ENCODE data around the gene NRIP1. TPM values are rescaled to one million over a fixed set of nuclear protein-coding genes. Genes with fewer than 3 reads are reported as not detected.

Gene NRIP1
- total RNA-seq, 1 donor from 2014 or later, result 104 TPM

DNA sequence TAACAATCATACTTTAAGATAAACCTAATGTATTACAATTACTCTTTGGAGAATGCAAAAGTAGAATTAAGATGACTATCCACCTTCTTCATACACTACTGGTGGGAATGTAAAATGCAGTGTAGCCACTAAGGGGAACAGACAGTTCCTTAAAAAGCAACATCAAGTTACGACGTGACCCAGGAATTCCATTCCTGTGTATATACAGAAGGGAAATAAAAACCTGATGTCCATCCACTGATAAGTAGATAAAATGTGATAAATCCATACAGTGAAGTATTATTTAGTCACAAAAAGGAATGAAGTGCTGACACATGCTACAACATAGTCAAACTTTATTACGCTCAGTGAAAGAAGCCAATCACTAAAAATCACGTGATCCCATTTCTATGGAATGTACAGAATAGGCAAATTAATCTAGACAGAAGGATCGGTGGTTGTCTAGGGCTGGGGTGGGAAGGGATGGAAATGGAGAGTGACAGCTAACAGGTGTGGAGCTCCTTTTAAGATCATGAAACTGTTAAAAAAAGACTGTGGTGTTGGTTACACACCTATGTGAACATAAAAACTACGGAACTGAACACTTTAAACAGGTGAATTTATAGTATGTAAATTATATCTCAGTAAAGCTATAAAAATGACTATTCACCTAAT lies 42.1 kb downstream of the NRIP1 start:
- peaks cover 6% of the 10 kb centered on the region for H3K9me3 Mint-ChIP-seq
- no peaks in the 10 kb centered on the region for H3K27me3 Mint-ChIP-seq (ENCODE audit: low read depth)
- TF ChIP-seq, protein P1, sequence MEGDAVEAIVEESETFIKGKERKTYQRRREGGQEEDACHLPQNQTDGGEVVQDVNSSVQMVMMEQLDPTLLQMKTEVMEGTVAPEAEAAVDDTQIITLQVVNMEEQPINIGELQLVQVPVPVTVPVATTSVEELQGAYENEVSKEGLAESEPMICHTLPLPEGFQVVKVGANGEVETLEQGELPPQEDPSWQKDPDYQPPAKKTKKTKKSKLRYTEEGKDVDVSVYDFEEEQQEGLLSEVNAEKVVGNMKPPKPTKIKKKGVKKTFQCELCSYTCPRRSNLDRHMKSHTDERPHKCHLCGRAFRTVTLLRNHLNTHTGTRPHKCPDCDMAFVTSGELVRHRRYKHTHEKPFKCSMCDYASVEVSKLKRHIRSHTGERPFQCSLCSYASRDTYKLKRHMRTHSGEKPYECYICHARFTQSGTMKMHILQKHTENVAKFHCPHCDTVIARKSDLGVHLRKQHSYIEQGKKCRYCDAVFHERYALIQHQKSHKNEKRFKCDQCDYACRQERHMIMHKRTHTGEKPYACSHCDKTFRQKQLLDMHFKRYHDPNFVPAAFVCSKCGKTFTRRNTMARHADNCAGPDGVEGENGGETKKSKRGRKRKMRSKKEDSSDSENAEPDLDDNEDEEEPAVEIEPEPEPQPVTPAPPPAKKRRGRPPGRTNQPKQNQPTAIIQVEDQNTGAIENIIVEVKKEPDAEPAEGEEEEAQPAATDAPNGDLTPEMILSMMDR (IDR thresholded peaks at IDR 0.05; ENCODE audit: unreplicated experiment), result no peak
- no peak overlapping the region for H3K4me3 Mint-ChIP-seq
- no peak overlapping the region for H3K27ac Mint-ChIP-seq
- no peak for DNase-seq (ENCODE audit: low spot score in 2 of 2, unreplicated experiment in 2 of 2)
- peaks cover 16% of the 10 kb centered on the region for H3K4me1 Mint-ChIP-seq
- H3K36me3 Mint-ChIP-seq, result peaks cover 20% of the 10 kb centered on the region

- H3K36me3 Mint-ChIP-seq, result peaks cover 26% of the 10 kb centered on the region
These were observed 44.0 kb downstream of the NRIP1 start for GRCh38 chr21:15020797-15021196.

GRCh38 chr21:15018382-15018781 lies 46.4 kb downstream of the NRIP1 start:
- Mint-ChIP-seq H3K27me3 (ENCODE audit: low read depth) (no peaks in the 10 kb centered on the region), H3K4me1 (peaks cover 13% of the 10 kb centered on the region), H3K9me3 (peaks cover 12% of the 10 kb centered on the region), H3K36me3 (peaks cover 26% of the 10 kb centered on the region), H3K4me3 (no peak overlapping the region), H3K27ac (peak overlapping the region; percentile 53)
- DNase-seq (ENCODE audit: low spot score in 2 of 2, unreplicated experiment in 2 of 2), result no peak
- TF ChIP-seq, protein P1 (IDR thresholded peaks at IDR 0.05; ENCODE audit: unreplicated experiment), result no peak

More at GRCh38 chr21:15020797-15021196, 44.0 kb downstream of the NRIP1 start:
- Mint-ChIP-seq H3K27ac (no peak overlapping the region), H3K4me1 (peaks cover 7% of the 10 kb centered on the region), H3K27me3 (ENCODE audit: low read depth) (no peaks in the 10 kb centered on the region), H3K9me3 (peaks cover 12% of the 10 kb centered on the region), H3K4me3 (no peak overlapping the region)
- DNase-seq (ENCODE audit: low spot score in 2 of 2, unreplicated experiment in 2 of 2), result no peak
- TF ChIP-seq, protein P1 (IDR thresholded peaks at IDR 0.05; ENCODE audit: unreplicated experiment), result no peak

GRCh38 chr21:15015622-15016471 lies 49.0 kb downstream of the NRIP1 start:
- H3K27me3 Mint-ChIP-seq (ENCODE audit: low read depth), result no peaks in the 10 kb centered on the region
- H3K36me3 Mint-ChIP-seq, result peaks cover 8% of the 10 kb centered on the region
- H3K4me3 Mint-ChIP-seq, result no peak overlapping the region
- no peak for DNase-seq (ENCODE audit: low spot score in 2 of 2, unreplicated experiment in 2 of 2)
- peak overlapping the region; percentile 16 for H3K27ac Mint-ChIP-seq
- H3K9me3 Mint-ChIP-seq, result peaks cover 6% of the 10 kb centered on the region
- H3K4me1 Mint-ChIP-seq, result peaks cover 18% of the 10 kb centered on the region
- TF ChIP-seq, protein P1 (IDR thresholded peaks at IDR 0.05; ENCODE audit: unreplicated experiment), result no peak

GRCh38 chr21:15014221-15014620 lies 50.6 kb downstream of the NRIP1 start:
- H3K9me3 Mint-ChIP-seq, result peaks cover 6% of the 10 kb centered on the region
- H3K27ac Mint-ChIP-seq, result peak overlapping the region; percentile 71
- TF ChIP-seq, protein P1 (IDR thresholded peaks at IDR 0.05; ENCODE audit: unreplicated experiment), result no peak
- peaks cover 21% of the 10 kb centered on the region for H3K4me1 Mint-ChIP-seq
- no peak for DNase-seq (ENCODE audit: low spot score in 2 of 2, unreplicated experiment in 2 of 2)
- peaks cover 13% of the 10 kb centered on the region for H3K36me3 Mint-ChIP-seq
- H3K4me3 Mint-ChIP-seq, result no peak overlapping the region
- no peaks in the 10 kb centered on the region for H3K27me3 Mint-ChIP-seq (ENCODE audit: low read depth)

All from mesothelial cell of epicardium (in vitro differentiated cells).